GM12873 (cell line): ENCODE measurements around the gene FGD5.
A peak's percentile ranks its signal among the peaks of the same experiment; 100 is the strongest.

Experiments
- TF ChIP-seq, protein P1 (sequence below): IDR thresholded peaks from 2 replicates; pipeline ENCODE4 v1.5.1; 2012; ENCODE audit warnings: low read depth, mild to moderate bottlenecking, moderate library complexity, low read length, control low read depth; ENCODE audit not compliant: insufficient read depth; ENCODE audit errors: missing control alignments

Gene FGD5

DNA sequence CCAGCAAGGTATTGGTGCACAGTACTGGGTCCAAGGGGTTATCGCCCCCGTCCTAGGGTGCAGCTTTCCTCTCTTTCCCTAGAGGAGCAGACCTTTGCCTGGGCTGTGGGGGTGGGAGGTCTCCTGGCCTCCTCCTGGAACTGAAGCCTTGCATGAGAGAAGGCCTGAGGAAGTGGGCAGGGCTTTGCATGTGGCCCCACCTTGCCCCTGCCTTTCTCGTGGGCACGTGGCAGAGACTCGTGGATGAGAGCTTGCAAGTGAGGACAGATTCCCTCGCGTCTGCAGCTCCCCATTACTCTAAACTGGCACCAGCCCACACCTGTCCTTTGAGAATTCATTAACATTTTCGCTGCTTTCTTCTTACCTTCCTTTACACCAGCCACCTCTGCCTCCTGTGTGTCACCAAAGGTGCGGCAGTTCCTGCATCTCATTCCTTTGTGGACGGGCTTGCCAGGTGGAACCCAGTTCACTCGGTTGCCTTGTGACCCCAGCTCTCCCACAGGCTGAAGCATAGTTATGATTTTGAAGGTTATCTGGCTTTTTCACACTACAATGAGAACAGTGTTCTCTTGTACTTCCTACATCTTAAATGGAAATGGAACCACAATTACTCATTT, 87.7 kb downstream of the FGD5 start:
- TF ChIP-seq, protein P1, sequence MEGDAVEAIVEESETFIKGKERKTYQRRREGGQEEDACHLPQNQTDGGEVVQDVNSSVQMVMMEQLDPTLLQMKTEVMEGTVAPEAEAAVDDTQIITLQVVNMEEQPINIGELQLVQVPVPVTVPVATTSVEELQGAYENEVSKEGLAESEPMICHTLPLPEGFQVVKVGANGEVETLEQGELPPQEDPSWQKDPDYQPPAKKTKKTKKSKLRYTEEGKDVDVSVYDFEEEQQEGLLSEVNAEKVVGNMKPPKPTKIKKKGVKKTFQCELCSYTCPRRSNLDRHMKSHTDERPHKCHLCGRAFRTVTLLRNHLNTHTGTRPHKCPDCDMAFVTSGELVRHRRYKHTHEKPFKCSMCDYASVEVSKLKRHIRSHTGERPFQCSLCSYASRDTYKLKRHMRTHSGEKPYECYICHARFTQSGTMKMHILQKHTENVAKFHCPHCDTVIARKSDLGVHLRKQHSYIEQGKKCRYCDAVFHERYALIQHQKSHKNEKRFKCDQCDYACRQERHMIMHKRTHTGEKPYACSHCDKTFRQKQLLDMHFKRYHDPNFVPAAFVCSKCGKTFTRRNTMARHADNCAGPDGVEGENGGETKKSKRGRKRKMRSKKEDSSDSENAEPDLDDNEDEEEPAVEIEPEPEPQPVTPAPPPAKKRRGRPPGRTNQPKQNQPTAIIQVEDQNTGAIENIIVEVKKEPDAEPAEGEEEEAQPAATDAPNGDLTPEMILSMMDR = no peak

GRCh38 chr3:14907043-14907966, 88.5 kb downstream of the FGD5 start:
- TF ChIP-seq, protein P1 = no peak

DNA sequence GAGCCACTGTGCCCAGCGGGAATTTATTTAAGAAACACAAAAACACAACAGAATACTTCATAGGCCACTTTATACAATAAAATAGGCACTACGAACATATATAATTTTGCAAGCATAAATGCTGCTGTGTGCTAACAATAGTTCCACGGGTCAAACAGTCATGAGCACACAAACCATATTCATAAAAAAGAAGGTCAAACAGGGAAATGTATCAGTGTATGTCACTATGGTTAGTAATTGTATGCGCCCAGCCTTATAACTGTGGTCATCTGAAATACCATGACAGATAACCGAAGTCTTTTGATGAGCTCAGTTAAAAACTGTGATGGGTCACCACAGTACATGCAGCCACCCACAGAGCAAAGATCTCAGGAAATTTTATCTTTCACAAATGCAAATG, 90.5 kb downstream of the FGD5 start:
- TF ChIP-seq, protein P1 = no peak

DNA sequence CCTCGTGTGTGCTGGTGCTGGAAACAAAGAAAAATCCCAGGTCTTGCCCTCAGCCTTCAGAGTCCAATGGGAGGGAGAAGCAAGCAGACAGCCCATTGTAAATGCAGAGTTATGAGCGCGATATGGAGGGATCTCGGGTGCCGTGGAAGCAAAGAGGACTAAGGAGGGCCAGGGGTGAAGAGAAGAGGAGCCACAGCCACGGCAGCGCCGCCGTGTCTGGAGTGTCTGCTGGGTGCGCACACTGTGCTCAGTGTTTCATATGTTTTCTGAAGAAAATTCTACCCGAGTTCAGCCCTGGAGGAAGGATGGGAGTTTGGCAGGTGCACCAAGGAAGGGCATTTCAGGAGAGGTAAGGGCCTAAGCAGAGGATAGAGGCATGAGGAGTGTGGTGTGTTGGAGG, 92.9 kb downstream of the FGD5 start:
- TF ChIP-seq, protein P1 = no peak

GRCh38 chr3:14913071-14913925, 94.5 kb downstream of the FGD5 start:
- TF ChIP-seq, protein P1 = no peak

GRCh38 chr3:14913926-14914778, 95.4 kb downstream of the FGD5 start:
- TF ChIP-seq, protein P1 = peak; percentile 7
